IMR-90 (cell line): ENCODE results near the gene INSM1. TPM values are rescaled to one million over a fixed set of nuclear protein-coding genes. Genes with fewer than 3 reads are reported as not detected.

Experiments
- ATAC-seq: fragments of 200-7000 bp; cut with Tn5 transposase; 2 replicates; pipeline ENCODE4 v1.9.1; 2020; ENCODE audit warnings: low read depth, mild to moderate bottlenecking, moderate library complexity
- BruUV-seq: library from RNA; stranded (reverse); fragments of 400-500 nt; replicated peaks from 2 replicates; lab custom pipeline; 2021; lab: Mats Ljungman, UMichigan
- CTCF ChIA-PET: fragments of 300-600 bp; formaldehyde crosslinking; extraction: SDS; loops from one replicate; lab custom pipeline; 2021; ENCODE audit warnings: antibody characterized with exemption; lab: Yijun Ruan, JAX
- POLR2A ChIA-PET: fragments of 300-600 bp; sonication (Branson Sonifier 250); formaldehyde crosslinking; loops from one replicate; lab custom pipeline; 2022; ENCODE audit warnings: antibody characterized with exemption; ENCODE audit not compliant: unreplicated experiment; lab: Charles Lee
- DNase-seq: peaks from one replicate; pipeline ENCODE4 v3.0.0; 2013
- H2AFZ ChIP-seq: replicated peaks from 2 replicates; pipeline ENCODE3; 2013; ENCODE audit warnings: low read length, mild to moderate bottlenecking; ENCODE audit not compliant: poor library complexity
- H2AK5ac ChIP-seq: 2 replicates; pipeline ENCODE4 v1.6.1; 2013; ENCODE audit warnings: low read depth, low read length, inconsistent platforms
- H2AK9ac ChIP-seq: replicated peaks from 2 replicates; pipeline ENCODE3; 2013; ENCODE audit warnings: mild to moderate bottlenecking, low read depth, low read length, moderate library complexity; ENCODE audit not compliant: poor library complexity
- H2BK120ac ChIP-seq: 2 replicates; pipeline ENCODE4 v1.6.1; 2013; ENCODE audit warnings: low read depth, low read length, inconsistent platforms
- H2BK15ac ChIP-seq: 3 replicates; pipeline ENCODE4 v1.6.1; 2013; ENCODE audit warnings: low read depth, low read length, inconsistent platforms
- H2BK20ac ChIP-seq: 2 replicates; pipeline ENCODE4 v1.6.1; 2013; ENCODE audit warnings: low read depth, mild to moderate bottlenecking, inconsistent platforms, low read length, moderate library complexity
- H2BK5ac ChIP-seq: 2 replicates; pipeline ENCODE4 v1.6.1; 2013; ENCODE audit warnings: mild to moderate bottlenecking, low read depth, low read length, inconsistent platforms; ENCODE audit not compliant: poor library complexity, severe bottlenecking
- H3K14ac ChIP-seq: replicated peaks from 2 replicates; pipeline ENCODE4 v1.6.1; 2013; ENCODE audit warnings: low read depth, low read length, inconsistent platforms
- H3K18ac ChIP-seq: 2 replicates; pipeline ENCODE4 v1.6.1; 2013; ENCODE audit warnings: low read depth, low read length, control low read depth
- H3K23ac ChIP-seq: 2 replicates; pipeline ENCODE4 v1.6.1; 2013; ENCODE audit warnings: low read depth, low read length, inconsistent platforms
- H3K27ac ChIP-seq: 2 replicates; pipeline ENCODE4 v1.5.1; 2013; ENCODE audit warnings: mild to moderate bottlenecking, control low read depth, low read length; ENCODE audit not compliant: insufficient read depth
- H3K27me3 ChIP-seq: 2 replicates; pipeline ENCODE4 v1.6.1; 2013; ENCODE audit warnings: low read length; ENCODE audit not compliant: control insufficient read depth, insufficient read depth
- H3K36me3 ChIP-seq: 2 replicates; pipeline ENCODE4 v1.6.1; 2013; ENCODE audit warnings: low read length, mixed read lengths; ENCODE audit not compliant: control insufficient read depth, insufficient read depth
- H3K4ac ChIP-seq: 2 replicates; pipeline ENCODE4 v1.6.1; 2013; ENCODE audit warnings: low read depth, low read length, inconsistent platforms
- H3K4me1 ChIP-seq: 2 replicates; pipeline ENCODE4 v1.6.1; 2013; ENCODE audit warnings: low read length, mixed read lengths; ENCODE audit not compliant: control insufficient read depth, insufficient read depth
- H3K4me2 ChIP-seq: 2 replicates; pipeline ENCODE4 v1.6.1; 2013; ENCODE audit warnings: low read depth, mild to moderate bottlenecking, control low read depth, low read length, moderate library complexity
- H3K4me3 ChIP-seq: 2 replicates; pipeline ENCODE4 v1.5.1; 2013; ENCODE audit warnings: low read depth, mild to moderate bottlenecking, control low read depth, low read length, moderate library complexity; ENCODE audit not compliant: insufficient read depth
- H3K56ac ChIP-seq: 2 replicates; pipeline ENCODE4 v1.6.1; 2013; ENCODE audit warnings: low read length, inconsistent platforms; ENCODE audit not compliant: insufficient read depth; ENCODE audit errors: extremely low read depth
- H3K79me1 ChIP-seq, 2 experiments: 2 replicates each; pipeline ENCODE4 v1.6.1; 2013; ENCODE audit warnings: low read length in 2 of 2, inconsistent platforms in 1 of 2, low read depth in 1 of 2
- H3K9ac ChIP-seq: 2 replicates; pipeline ENCODE4 v1.6.1; 2013; ENCODE audit warnings: low read depth, low read length, control low read depth
- H3K9me1 ChIP-seq: 2 replicates; pipeline ENCODE4 v1.6.1; 2013; ENCODE audit warnings: low read length, inconsistent platforms; ENCODE audit not compliant: insufficient read depth
- H3K9me3 ChIP-seq: 2 replicates; pipeline ENCODE4 v1.6.1; 2013; ENCODE audit warnings: low read length; ENCODE audit not compliant: control insufficient read depth, insufficient read depth
- H4K20me1 ChIP-seq: 2 replicates; pipeline ENCODE4 v1.6.1; 2013; ENCODE audit warnings: low read length, inconsistent platforms; ENCODE audit not compliant: insufficient read depth
- H4K5ac ChIP-seq: 2 replicates; pipeline ENCODE4 v1.6.1; 2013; ENCODE audit warnings: mild to moderate bottlenecking, low read depth, low read length, control low read depth
- H4K8ac ChIP-seq, 2 experiments: 2 replicates each; pipeline ENCODE4 v1.6.1; 2013; ENCODE audit warnings: low read depth in 2 of 2, low read length in 2 of 2, control low read depth in 1 of 2, inconsistent platforms in 1 of 2
- H4K91ac ChIP-seq: 2 replicates; pipeline ENCODE4 v1.6.1; 2013; ENCODE audit warnings: low read depth, low read length, inconsistent platforms; ENCODE audit not compliant: insufficient read depth
- BHLHE40 ChIP-seq: fragments of 150-350 bp; IDR thresholded peaks from 2 replicates; pipeline ENCODE4 v1.6.1; 2016; ENCODE audit warnings: mild to moderate bottlenecking, low read depth, low read length
- CHD1 ChIP-seq: IDR thresholded peaks from 2 replicates; pipeline ENCODE4 v1.6.1; 2012; ENCODE audit warnings: low read depth, low read length, improper control_type of control experiment
- CTCF ChIP-seq: conservative IDR thresholded peaks from 2 replicates; pipeline ENCODE4 v1.5.1; 2012; ENCODE audit warnings: mild to moderate bottlenecking, low read depth, low read length, improper control_type of control experiment
- ELK1 ChIP-seq: fragments of 150-350 bp; IDR thresholded peaks from 2 replicates; pipeline ENCODE4 v1.6.1; 2016; ENCODE audit warnings: low read depth, mild to moderate bottlenecking, low read length, moderate library complexity, borderline replicate concordance
- MAFK ChIP-seq: IDR thresholded peaks from 2 replicates; pipeline ENCODE4 v1.6.1; 2012; ENCODE audit warnings: low read depth, low read length, improper control_type of control experiment
- POLR2A ChIP-seq: IDR thresholded peaks from 2 replicates; pipeline ENCODE4 v1.6.1; 2012; ENCODE audit warnings: mild to moderate bottlenecking, low read depth, low read length
- RAD21 ChIP-seq: IDR thresholded peaks from 2 replicates; pipeline ENCODE4 v1.6.1; 2012; ENCODE audit warnings: low read length, improper control_type of control experiment
- RFX5 ChIP-seq: IDR thresholded peaks from 2 replicates; pipeline ENCODE4 v1.8.0; 2012; ENCODE audit warnings: low read depth, mild to moderate bottlenecking, low read length, moderate library complexity
- WGBS, 2 experiments: methylation state at CpG; one replicate each; pipeline versions ENCODE4 v1.1.5 to v1.1.7; 2013; ENCODE audit warnings: missing lambda C conversion rate in 2 of 2; ENCODE audit not compliant: insufficient read length in 1 of 2; ENCODE audit errors: extremely low coverage in 2 of 2; 5-methylcytosine and 5-hydroxymethylcytosine counted together
- dilution Hi-C: fragments of 300-500 bp; cut with HindIII; formaldehyde crosslinking; loops from one replicate; pipeline ENCODE4 v1.14.3; 2018; ENCODE audit warnings: low sequenced_read_pairs; ENCODE audit not compliant: unreplicated experiment
- in situ Hi-C: fragments of 300-500 bp; cut with MboI; formaldehyde crosslinking; loops from 3 replicates; pipeline ENCODE4 v1.14.3; 2019; ENCODE audit warnings: low sequenced_read_pairs, inconsistent platforms, mixed read lengths
- intact Hi-C: fragments of 100-400 bp; cut with micrococcal nuclease; formaldehyde crosslinking; loops from 2 replicates; pipeline ENCODE4 v1.10.0; 2022
- polyA plus RNA-seq, 3 experiments: library from polyadenylated mRNA; depleted of rRNA; stranded (reverse); fragments of >200 nt; gene quantifications; 2 replicates each; pipeline ENCODE4 v1.2.3, GENCODE V29; 2012; ENCODE audit warnings: low replicate concordance in 1 of 3
- total RNA-seq: library from RNA; depleted of rRNA; stranded (reverse); fragments of >200 nt; gene quantifications from 2 replicates; pipeline ENCODE4 v1.2.3, GENCODE V29; 2012

Gene INSM1
- total and polyA plus RNA-seq, 2 of the 4 experiments (the other 2 are of a cell fraction) = not detected

DNA sequence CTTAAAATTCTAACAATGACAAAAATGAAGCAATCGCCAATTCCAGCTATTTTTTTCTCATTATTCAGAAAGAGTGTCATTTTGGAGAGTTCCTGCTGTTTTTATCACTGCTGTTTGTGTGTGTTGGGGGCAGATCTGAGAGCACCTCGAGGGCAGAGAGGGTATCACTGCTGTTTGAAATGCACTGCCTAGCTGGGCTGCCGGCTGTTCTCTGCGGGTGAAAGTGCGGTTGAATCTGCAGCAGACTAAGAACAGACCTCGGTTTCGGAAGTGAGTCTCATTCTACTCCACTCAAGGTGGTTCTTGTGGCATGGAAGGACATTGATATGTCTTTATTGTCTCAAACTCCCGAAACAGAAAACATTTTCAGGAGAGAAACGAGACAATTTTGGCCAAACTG, 18.3 kb downstream of the INSM1 start:
- TF ChIP-seq RFX5 = no peak
- TF ChIP-seq CTCF = no peak
- TF ChIP-seq MAFK = no peak
- no peak for TF ChIP-seq BHLHE40
- no peak for TF ChIP-seq CHD1
- TF ChIP-seq POLR2A = no peak
- TF ChIP-seq ELK1 = no peak
- no peak for TF ChIP-seq RAD21
- no peak overlapping the region for H2AK5ac ChIP-seq
- DNase-seq (no peak), ATAC-seq (no peak)
- 56% methylated on average over 3 of the region's 9 CpGs; no CpG with 5 or more reads in 1 of the 2 experiments for WGBS, 2 experiments
- ChIA-PET CTCF (no interaction called here), POLR2A (no interaction called here)
- H2AFZ ChIP-seq = no peak overlapping the region
- peaks cover 17% of the 10 kb centered on the region for H3K27me3 ChIP-seq
- no peak overlapping the region for H2BK5ac ChIP-seq
- H2BK15ac ChIP-seq = no peak overlapping the region
- H4K91ac ChIP-seq = no peak overlapping the region
- no peaks in the 10 kb centered on the region for H3K36me3 ChIP-seq
- no peak overlapping the region for H4K5ac ChIP-seq
- H3K4me1 ChIP-seq = no peaks in the 10 kb centered on the region
- H3K4me3 ChIP-seq = no peak overlapping the region
- in situ Hi-C loops = no loop called here
- no peak overlapping the region for H3K27ac ChIP-seq
- dilution Hi-C loops = no loop called here
- no peak overlapping the region for H3K9ac ChIP-seq
- no TSS peak for BruUV-seq
- H3K56ac ChIP-seq = no peak overlapping the region
- no peak overlapping the region for H3K4me2 ChIP-seq
- no peaks in the 10 kb centered on the region for H4K20me1 ChIP-seq
- intact Hi-C loops = no loop called here
- H2BK20ac ChIP-seq = no peak overlapping the region
- no peak overlapping the region for H3K4ac ChIP-seq
- no peak overlapping the region for H3K18ac ChIP-seq
- H2BK120ac ChIP-seq = no peak overlapping the region
- no peaks in the 10 kb centered on the region for H3K9me1 ChIP-seq
- no peak overlapping the region for H2AK9ac ChIP-seq
- H3K23ac ChIP-seq = no peak overlapping the region
- H3K79me1 ChIP-seq = no peaks in the 10 kb centered on the region
- H3K9me3 ChIP-seq = peaks cover 2% of the 10 kb centered on the region; the same call in 1 of the 2 replicates
- H3K14ac ChIP-seq = no peak overlapping the region
- no peak overlapping the region for H4K8ac ChIP-seq
